Islet precursor cell (in vitro differentiated cells): ENCODE measurements around the gene GTF3A.

Experiments
- DNase-seq: peaks from one replicate; pipeline ENCODE4 v3.0.0-alpha.2; 2018

Gene GTF3A

DNA sequence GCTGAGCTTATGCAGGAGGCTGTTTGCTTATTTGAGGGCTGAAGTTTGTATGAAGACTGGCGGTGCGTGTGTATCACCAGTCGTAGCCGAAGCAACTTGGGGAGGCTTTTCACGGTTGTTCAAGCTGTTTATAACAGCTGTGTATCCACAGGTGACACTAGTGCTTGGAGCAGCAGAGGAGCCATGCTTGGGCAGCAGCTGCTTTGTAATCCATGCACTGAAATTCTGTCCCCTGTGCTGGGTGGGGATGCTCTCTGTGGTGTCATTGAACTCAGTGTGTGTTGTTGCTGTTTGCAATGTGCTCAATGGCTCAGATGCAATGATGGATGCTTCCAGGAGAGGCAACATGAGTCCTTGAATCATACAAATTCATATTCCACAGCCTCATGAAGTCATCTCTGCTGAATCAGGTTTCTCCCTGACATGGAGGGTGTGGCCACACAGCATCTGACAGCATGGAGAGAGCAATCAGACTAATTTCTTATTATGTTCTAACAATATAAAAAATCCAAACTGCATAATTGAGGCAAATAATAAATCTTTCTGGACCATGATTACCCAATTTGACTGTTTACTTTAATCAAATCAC is 18.8 kb upstream of the GTF3A start:
- DNase-seq: no peak

DNA sequence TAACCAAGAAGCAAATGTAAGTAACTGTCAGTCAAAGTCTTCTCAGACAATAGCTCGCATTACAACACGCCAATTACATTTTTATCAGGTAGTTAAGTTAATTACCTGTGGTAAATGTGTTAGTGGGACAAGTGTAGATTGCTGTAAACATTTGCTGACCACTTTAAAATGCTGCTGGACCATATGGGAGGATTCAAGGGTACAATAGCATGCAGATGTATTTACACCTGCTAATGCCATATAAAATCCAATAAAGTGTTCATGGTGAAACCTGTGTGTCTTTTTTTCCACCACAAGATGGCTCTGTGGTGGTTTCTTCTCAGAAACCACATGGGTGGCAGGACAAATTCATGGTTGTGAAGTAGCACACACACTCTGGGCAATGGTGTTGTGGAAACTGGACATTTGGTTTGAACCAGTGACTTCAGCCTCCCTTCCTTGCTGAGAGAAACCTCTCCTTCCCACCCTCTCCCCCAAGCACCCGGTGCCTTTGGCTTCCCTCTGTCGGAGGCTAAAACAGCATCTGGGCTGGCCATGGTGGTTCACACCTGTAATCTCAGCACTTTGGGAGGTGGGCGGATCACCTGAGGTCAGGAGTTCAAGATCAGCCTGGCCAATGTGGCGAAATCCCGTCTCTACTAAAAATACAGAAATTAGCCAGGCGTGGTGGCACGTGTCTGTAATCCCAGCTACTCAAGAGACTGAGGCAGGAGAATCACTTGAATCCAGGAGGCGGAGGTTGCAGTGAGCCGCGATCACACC is 18.1 kb upstream of the GTF3A start:
- no peak for DNase-seq

GRCh38 chr13:27408074-27408473 is 16.3 kb upstream of the GTF3A start:
- no peak for DNase-seq

GRCh38 chr13:27409013-27409412 is 15.4 kb upstream of the GTF3A start:
- DNase-seq: peak; percentile 72

GRCh38 chr13:27411341-27411740 is 13.1 kb upstream of the GTF3A start:
- no peak for DNase-seq

DNA sequence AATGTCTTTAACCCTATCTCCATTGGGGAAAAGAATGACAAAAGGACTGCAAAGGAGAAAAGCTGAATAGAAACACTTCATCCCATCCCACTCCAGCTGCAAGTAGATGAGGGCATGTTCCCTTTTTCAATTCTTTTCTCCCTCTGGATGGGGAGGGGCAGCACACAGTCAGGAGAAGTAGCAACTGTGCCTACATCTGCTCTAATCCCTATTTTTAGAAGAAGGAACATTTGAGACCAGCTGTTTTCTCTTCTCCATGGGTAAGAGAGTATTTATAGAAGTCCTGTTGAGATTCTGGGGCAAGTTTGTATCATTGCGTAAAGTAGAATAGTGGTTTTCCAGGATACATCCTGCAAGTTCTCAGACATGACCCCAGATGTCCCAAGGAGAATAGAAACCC is 9.3 kb upstream of the GTF3A start:
- DNase-seq: no peak

- no peak for DNase-seq
Observed at GRCh38 chr13:27419328-27419727, 5.1 kb upstream of the GTF3A start.

DNA sequence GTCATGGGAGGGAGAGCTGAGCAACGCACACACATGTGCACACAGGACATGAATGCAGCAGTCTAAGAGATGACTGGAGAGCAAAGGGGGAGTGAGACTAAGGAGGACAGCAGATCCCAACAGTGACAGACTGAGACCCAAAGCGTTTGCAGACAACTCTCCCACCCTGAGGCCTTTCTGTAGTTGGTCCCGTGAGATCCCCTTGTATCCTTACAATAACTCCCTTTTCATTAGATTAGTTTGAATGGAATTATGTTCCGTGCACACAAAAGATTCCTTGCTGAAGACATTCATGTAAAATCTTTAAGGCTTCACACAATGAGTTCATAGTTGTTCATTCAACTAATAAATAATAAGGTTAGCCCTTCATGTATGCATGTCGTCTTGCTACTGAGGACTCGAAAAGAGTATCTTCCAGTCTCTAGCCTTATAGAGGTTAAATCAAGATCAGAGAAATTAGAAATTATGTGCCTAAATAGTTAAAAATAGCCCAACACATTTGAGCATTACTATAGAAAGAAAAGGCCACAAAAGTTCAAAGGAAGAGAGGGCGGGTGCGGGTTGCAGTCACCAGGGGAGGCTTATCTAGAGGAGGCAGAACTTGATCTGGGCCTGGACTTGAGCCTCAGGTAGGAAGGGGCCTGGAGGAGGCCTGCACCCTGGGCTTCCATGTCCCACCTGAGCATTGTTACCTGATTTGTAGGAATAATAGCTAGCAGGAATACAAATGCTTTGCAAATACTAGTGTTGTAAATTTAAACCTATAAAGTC is 3.1 kb upstream of the GTF3A start:
- no peak for DNase-seq

GRCh38 chr13:27423333-27423732 is 1.1 kb upstream of the GTF3A start:
- DNase-seq: no peak

DNA sequence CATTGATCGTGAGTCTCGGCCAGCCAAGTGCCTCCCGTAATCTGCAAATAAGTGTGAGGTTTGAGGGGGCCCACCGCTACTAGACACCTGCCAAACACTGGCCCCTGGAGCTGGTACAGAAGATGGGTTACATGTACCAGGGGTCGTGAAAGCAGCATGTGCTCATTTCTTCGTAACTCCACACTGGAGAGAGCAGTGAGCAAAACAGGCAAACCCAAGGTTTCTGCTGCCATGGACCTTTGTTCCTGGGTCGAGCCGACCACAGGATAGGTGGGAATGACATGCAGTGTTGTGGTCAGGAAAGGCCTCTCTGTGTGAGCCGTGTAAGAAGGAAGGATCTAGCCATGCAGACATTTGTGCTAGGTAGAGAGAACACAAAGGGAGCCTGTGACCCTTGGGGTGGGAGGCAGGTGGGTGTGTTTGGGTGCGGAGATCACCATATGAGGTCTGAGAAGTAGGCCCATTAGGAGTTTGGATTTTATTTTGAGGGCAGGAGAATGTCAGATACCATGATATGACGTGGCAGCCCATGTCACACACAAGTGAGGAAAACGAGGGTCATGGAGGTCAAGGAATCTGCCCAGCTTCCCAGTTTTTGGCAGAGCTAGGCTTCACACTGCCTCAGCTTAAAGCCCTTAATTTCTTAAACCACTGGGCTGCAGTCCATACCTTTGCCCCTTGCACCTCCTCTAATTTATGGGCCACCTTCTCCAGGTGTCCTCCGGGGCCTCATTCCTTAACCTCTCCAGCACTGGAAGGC is 919 bp downstream of the GTF3A start:
- DNase-seq: no peak

- DNase-seq: peak; percentile 89
Observed at GRCh38 chr13:27425918-27426630, 1.7 kb downstream of the GTF3A start.

DNA sequence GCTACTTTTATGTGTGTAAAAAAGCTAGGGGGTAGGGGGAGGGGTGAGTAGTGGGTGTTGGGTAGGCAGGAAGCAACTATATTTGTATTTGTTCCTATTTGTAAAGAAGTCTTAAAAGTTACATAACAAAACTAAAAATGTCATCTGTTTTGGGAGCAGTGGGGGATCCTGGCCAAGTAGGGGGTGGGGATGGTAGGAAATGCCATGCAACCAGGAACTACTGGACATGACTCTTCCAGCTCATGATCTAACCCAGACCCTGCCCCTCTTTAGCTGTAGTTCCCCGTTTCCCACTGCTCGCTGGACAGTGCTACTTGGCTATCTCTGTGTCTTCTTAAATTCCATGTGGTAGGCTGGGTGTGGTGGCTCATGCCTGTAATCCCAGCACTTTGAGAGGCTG is 3.2 kb downstream of the GTF3A start:
- DNase-seq: no peak

DNA sequence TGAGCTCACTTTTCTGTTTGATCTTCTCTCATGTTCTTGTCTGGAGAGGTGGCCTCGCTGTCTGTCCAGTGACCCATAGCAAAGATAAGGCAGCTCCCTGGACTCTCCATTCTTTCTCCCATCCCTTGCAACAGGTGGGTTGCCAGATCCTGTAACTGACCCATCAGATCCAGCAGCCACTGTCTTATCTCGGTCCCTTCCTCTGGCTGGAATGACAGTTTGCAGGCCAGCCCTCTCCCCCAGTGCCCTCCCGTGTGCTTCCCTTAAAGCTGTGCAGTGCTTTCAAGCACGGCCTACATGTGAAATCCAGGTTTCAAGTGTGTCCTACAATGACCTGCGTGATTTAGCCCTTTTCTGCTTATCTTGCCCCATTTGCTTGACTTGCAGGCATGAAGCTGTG is 3.7 kb downstream of the GTF3A start:
- DNase-seq: no peak

- DNase-seq: no peak
Observed at GRCh38 chr13:27432180-27432579, 7.8 kb downstream of the GTF3A start.

GRCh38 chr13:27432611-27433210 is 8.3 kb downstream of the GTF3A start:
- no peak for DNase-seq

DNA sequence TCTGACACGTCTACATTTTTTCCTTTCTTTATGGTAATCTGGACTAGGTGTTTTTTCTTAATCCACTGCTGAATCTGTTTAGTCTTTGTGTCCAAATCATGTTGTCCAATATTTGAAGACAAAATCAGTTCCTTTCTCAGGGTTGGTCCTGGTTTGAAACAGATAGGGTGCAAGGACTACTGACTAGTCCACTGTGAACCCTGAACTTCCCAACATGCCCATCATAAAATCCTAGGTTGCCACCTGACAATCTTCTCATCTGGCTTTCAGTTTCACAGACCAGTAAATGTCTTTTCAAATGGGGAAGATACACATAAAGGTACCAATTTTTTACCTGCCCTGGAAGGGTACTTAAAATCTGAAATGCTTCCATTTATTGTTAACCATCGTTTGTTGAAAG is 12.7 kb downstream of the GTF3A start:
- DNase-seq: no peak

DNA sequence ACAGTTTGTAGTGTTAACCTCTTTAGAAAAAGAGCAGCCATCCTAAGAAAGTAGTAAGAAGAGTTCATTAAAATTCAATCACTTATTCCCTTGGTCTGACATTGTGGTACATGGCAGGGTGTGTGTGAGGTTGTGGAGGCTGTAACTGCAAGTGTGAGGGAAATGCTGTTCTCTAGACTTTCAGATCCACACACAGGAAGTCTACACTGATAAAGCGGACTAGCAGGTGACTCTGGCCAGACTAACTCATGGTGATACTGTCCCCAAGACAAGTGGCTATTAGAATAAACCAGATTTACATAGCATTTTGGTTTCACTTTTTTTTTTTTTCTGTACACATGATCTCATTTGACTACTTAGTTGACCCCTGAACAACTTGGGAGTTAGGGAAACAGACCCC is 16.0 kb downstream of the GTF3A start:
- DNase-seq: no peak

- no peak for DNase-seq
Observed at GRCh38 chr13:27442071-27442647, 17.7 kb downstream of the GTF3A start.

DNA sequence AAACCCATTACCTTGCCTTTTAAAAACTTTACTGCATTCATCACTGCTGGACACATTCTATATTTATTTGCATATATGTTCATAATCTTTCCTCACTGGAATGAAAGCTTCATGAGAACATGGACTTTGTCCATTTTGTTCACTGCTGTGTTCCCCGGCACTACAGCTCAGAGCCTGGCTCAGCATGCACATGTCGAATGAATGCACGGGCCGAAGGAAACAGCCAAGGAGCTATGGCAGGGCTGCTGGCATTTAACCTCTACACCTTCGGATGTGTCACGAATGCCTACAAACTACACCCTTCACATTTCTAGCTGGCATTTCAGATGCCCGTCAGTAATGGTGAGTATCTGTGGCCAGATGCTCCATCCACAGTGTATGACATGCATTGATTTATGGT is 18.4 kb downstream of the GTF3A start:
- DNase-seq: no peak

DNA sequence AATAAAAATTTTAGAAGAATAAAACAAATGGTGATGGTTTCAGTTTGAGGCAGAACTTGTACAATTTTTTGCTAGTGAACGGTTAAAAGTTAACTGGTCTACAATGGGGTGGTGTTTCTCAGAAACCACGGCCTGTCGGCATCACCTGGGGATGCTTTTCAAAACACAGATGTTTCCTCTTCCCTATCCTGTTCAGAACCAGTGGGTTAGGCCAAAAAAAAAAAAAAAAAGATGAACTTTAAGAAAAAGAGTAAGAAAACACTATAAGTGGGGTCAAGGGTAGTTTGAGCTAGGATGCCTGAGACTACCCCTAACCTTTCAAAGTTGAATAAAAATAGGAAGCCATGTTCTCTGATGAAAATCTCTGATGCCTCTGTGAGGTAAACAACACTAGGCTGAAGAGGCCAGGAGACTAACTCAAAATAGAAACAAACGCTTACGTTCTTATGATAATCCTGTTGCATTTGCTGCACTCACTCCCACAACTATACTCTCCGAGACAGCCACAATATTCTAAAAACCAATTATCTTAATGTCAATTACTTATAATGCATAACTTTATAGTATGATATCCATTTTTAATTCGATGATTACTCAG is 22.7 kb downstream of the GTF3A start:
- DNase-seq: no peak

GRCh38 chr13:27448308-27448707 is 23.9 kb downstream of the GTF3A start:
- no peak for DNase-seq
